Left hindlimb (tissue), 1 donor: ENCODE results near the gene GRPEL1.

Experiments
- DNase-seq: peaks from one replicate; pipeline ENCODE4 v3.0.0-alpha.2; 2018

The GRPEL1 gene

DNA sequence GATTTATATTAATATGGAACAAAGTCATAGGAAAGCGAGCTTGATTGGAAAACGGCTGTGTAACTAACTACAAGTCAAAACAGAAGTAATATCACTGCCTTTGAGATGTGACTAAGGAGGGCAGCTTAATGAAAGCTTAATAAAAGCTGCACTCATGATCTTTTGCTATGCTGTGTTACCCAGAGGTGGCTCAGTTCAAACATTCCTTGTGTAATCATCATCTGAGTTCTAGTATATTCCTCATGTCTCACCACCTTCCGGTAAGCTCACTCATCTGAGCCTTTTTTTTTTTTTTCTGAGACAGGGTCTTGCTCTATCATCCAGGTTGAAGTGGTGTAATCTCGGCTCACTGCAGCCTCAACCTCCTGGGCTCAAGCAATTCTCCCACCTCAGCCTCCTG is 5.0 kb downstream of the GRPEL1 start:
- no peak for DNase-seq

DNA sequence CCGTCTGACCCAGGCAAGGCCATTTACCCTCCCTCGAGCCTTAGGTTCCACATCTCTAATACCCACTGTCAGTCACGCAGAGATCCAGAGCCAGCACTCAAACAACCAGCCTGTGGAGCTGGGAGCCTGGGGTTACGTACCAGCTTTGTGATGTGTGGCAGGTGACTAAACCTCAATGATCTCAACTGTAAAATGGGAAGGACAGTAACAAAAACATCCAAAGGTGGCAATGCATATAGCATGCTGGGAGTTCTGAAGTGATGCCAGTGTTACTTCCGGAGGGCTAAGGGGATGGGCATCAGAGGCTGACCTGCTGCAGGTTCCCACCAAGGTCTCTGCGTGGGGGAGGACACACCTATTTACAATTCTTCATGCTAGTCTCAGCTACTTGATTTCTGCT is 6.0 kb downstream of the GRPEL1 start:
- DNase-seq, result no peak

DNA sequence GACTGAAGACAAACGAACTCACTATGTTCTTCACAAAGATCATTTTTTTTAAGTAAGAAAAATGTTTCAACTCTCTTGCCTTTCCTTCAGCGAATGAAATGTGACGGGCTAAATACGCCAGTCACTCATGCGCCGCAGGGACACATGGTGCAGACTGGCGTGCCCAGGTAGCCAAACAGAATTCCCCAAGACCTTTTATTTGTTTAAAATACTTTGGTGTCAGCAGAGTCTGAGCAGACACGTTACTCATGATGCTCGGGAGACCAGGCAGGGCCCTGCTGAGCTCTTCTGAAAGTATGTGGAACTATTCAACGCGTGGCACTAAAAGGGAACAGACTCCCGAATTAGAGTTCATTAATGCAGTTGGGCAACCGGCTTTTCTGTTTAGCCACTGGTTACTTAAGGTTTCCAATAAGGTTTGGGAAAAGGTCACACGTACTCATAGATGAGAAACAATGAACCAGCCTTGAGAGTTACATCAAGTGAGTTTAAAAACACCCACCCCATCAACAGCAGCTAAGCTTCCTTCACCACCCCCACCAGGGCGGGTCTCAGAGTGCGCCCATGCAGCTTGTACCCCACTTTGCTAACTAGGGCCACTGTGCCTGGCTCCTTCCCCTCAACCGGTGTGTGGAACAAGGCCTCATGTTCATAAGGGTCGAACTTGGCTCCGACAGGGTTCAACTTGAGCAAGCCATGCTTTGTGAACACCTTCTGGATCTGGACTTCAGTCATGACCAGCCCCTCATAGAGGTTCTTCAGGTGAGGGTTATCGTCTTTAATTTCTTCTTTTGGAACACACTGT is 7.3 kb downstream of the GRPEL1 start:
- DNase-seq, result no peak

DNA sequence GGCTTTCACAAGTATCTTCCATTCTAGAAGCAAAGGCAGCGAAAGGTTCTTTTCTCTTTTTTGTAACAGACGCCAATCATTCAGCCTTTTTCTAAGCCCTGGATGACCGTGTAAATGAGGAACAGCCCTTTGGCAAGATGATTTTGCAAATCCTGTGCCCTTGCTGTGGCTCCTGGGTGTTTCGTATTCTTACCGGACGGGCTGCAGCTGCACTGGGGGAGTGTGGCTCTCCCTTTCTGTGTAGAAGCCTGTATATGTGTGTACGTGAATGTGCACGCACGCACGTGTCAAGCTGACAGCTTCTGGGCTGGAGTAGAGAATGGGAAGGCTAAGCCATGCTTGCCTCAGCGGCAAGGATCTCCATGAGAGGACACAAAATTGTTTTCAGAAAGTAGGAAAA is 8.2 kb downstream of the GRPEL1 start:
- no peak for DNase-seq

DNA sequence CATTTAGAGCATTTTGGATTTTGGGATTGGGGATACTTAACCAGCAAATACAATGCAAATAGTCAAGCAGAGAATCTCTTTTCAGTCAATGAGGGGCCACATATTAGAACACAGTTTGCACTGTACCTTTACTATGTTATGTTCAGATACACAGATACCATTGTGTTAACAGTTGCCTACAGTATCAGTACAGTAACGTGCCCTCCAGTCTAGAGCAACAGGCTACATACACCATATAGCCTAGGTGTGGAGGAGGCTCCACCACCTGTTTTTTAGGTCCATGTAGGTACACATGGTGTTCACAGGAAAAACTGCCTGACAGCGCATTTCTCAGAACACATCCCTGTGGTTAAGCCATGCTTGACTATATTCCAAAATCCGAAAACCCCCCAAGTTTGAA is 9.1 kb downstream of the GRPEL1 start:
- DNase-seq, result no peak

DNA sequence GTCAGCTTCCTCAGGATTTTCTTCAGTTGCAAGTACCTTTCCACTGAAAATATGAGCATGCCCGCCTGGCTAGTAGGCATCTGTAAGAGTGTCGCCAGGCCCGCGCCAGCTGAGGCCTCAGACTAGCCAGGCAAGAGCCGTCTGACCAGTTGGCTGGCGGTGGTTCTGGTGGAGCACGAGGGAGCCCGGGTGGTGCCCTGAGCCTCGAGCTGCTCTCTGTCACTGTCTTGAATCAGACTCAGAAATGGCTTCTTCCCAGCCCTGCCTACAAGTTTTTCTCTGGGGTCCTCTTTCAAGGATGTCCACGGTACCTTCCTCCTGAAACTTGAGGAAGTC is 11.9 kb downstream of the GRPEL1 start:
- DNase-seq, result no peak

DNA sequence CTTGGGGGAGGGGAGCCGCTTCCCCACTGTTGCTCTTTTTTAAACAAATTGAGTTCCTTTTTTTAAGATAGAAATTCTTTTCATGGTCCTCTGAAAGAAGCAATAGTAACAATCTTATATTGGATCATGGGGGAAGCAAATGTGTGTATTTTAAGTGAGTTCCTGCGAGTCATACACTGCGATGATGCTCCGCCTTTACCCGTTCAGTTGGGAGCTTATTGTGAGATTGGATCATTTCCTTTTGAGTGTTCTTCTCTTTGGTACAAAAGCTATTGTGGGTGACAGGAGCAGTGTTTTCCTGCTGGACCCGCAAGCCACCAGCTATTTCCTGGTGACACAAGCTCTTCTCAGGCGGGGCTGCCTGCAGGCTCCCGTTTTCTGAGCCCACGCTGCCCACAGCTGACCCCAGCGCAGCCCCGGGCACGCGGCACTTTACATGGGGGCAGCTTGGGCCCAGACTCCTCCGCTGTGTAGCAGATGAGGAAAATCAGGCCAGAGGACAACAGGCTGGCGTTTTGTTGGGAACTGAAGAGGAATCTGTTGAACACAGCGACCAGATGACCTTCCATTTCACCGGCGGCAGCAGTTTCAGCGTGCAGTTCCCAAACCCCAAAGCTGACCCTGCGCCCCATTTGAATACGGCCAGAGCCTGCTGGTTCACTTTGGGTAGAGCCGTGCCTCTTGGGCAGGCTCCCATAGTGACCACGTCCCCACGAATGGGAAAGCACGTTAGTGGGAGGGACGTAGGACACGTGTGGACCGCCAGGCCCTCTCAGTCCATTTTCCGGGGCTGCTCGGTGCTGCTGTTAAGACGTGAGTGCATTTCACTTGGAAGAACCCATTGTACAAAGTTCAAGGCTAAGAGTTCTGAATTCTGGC is 12.5 kb downstream of the GRPEL1 start:
- no peak for DNase-seq

DNA sequence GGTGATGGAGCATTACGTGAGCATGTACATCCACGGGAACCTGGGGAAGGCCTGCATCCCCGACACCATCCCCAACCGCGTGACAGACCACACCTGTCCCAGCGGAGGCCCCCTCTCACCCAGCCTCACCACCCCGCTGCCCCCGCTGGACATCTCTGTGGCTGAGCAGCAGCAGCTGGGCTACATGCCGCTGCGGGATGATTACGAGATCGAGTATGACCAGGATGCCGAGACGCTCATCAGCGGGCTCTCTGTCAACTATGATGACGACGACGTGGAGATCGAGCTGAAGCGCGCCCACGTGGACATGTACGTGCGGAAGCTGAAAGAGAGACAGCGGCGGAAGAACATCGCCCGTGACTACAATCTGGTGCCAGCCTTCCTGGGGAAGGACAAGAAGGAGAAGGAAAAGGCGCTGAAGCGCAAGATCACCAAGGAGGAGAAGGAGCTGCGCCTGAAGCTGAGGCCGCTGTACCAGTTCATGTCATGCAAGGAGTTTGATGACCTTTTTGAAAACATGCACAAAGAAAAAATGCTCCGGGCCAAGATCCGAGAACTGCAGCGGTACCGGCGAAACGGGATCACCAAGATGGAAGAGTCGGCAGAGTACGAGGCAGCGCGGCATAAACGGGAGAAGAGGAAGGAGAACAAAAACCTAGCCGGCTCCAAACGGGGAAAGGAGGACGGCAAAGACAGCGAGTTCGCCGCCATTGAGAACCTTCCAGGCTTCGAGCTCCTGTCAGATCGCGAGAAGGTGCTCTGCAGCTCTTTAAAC is 13.6 kb downstream of the GRPEL1 start:
- DNase-seq, result no peak

DNA sequence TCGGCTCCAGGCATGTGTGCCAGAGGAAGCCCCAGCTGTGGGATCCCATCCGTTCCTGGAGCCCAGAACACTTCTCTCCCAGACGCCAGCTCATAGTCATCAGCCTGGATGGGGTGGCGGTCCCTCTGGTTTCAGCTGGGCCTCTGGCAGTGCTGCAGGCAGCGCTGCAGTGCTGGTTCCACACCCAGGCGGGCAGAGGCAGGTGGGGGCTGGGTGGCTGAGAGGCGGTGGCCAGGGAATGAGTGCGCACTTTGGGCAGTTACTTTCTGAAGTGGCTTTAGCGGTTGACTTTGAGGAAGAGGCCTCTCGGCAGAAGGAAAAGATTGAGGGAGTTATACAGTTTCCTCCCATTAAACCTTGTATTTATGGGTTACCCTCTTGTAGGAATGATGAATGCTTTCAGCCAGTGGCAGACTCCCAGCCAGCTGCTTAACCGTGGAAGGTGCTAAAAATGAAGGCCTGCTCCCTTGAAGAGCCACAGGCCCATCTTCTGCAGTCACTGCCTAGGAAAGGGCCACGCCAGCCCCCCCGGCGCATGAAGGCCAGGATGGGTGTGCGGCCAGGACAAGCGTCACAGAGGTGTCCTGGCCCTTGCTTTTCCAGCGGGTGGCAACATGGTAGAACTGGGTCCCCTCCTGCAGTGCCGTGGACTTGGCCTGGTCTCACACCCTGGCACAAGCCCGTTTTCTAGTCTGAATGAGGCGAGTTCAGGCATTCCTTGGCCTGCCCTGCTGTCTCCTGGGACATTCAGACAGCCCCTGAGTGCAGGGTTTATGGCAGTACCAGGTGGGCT is 14.7 kb downstream of the GRPEL1 start:
- DNase-seq, result peak; percentile 77

DNA sequence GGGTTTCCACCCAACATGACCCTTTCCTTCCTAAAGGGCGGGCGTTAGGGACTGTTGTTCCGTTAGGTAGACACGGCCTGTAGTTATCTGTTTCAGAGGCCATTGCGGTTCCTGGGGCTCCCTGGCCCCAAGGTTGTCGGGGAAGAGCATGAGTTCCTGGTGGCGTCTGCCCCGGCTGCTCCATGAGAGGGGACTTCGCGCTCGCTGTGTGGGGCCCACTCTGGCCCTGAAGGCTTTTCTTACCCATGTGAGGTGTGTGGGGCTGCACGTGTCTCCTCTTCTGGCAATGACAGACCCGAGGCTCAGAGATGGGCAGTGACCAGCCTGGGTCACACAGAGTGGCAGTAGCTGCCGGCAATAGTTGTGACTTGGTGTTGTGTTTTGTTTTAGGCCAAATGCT is 15.6 kb downstream of the GRPEL1 start:
- DNase-seq, result no peak

DNA sequence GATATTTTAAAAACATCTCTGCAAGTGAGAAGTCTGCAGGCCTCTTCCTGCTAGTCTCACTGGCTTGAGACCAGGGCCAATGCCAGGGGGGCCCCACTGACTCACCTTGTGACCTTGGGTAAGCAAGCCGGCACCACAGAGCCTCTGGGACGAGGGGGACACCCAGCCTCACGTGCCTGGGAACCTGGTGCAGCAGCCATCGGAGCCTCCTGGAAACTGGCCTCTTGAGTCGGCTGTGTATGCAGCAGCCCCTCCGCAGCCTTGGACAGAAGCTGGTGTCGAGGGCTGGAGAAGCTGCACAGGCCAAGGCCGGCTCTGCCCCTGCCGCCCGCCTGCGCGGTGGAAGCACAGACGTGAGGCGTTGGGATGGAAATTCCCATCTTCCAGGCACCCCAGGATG is 16.0 kb downstream of the GRPEL1 start:
- no peak for DNase-seq

DNA sequence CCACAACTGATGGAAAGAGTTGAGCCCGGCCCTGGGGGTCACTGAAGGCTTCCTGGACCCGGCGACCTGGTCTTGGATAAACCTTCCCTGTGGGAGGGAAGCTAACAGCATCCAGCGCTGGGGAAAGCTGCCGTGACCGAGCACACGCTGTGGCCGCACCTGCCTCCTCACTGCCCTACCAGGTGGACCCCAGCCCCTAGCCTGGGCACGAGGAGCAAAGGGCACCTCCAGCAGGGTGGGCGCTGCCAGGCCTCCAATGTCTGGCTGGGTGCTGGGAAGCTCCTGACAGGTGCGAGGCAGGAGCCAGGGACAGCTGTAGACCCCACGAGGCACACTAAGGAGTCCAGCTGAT is 16.7 kb downstream of the GRPEL1 start:
- no peak for DNase-seq

DNA sequence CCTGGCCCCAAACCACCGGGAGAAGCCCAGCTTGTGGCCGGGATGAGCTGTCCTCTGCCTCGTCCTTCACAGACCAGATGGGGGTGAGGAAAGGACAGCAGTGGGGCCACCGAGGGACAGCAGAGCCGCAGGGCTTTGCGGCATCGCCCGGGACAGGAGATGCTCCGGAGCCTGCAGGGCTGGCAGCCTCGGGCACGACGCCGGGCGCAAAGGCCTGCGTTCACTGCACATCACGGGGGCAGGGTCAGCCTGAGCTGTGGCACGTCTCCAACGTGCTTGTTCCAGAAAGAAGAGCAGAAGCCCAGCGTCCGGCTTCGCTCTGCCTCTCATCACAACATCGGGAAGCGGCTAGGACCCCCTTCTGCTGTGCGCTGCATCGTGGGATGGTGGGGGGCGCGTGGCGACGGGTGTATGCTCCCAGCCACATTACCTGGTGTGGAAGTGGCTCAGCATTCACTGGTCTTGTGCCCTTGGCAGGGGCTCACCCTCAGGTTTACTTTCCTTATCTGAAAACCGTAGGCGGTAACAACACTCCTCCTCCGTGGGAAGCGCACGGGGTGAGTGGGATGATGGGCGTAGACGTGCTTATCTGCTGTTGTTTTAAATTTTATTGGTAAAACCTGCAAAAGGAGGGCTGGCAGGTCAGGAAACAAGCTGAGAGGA is 17.3 kb downstream of the GRPEL1 start:
- no peak for DNase-seq

DNA sequence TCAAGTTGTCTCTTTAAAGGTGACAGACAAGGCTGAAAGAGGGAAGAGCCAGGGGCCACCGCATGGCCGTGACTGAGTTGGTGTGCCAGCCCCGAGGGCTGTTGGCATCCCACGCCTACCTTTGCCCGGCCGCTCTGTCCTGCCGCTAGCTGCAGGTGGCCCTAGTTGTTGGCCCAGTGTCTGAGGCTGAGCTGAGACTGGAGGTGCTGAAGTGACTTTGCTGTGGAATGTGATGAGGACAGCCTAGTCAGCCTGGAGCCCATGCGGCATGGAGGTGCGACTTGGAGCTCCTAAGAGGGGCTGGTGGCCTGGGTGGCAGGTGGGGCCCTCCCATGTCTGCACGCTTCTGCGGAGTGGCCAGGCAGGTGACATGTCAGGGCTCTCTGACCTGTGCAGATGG is 18.1 kb downstream of the GRPEL1 start:
- no peak for DNase-seq

DNA sequence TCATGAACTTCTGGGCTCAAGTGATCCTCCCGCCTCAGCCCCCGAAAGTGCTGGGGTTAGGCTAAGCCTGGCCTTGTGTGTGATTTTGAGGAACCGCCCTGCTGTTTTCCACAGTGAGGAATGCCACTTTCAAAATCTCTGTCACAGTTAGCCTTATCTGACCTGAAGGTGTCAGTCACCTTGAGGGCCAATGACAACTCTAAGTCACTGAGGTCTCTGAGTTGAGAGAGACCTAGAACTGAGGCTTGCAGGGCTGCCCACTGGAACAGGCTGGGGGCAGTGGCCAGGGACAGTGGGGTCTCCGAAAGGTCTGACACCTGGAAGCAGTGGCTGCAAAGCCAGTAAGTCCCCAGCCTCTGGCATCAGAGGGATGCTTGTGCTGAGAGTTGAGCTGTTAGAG is 18.6 kb downstream of the GRPEL1 start:
- no peak for DNase-seq

DNA sequence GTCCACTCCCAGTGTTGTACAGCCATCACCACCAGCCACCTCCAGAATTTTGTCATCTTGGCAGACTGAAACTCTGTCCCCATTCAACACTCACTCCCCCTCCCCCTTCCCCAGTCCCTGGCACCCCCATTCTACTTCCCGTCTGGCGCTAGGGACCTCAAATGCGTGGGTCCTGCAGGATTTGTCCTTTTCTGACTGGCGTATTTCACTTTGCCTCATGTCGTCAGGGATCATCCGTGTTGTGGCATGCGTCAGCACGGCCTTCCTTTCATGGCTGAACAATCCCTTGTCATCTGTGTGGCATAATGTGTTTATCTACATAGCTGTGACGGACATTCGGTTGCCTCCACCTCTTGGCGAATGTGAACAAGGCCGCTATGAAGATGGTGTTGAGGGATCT is 19.2 kb downstream of the GRPEL1 start:
- no peak for DNase-seq

DNA sequence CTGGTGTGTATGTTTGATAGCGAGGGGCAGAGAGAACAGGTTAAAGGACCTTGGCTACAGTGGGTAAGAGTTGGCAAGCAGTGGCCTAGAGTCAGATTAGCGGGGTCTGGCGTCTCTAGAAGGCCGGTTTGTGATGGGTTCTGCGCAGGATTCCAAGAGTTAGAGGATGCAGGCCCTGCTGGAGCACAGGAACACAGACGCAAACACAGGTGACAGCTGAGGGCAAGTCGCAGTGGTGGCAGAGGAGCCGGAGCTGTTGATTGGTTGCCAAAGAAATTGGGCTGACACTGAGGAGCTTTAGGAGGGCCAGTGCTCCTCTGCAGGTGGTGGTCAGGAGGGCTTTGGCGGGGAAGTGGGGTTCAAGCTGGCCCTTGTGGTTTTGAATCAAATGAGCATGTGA is 20.9 kb downstream of the GRPEL1 start:
- DNase-seq, result no peak

DNA sequence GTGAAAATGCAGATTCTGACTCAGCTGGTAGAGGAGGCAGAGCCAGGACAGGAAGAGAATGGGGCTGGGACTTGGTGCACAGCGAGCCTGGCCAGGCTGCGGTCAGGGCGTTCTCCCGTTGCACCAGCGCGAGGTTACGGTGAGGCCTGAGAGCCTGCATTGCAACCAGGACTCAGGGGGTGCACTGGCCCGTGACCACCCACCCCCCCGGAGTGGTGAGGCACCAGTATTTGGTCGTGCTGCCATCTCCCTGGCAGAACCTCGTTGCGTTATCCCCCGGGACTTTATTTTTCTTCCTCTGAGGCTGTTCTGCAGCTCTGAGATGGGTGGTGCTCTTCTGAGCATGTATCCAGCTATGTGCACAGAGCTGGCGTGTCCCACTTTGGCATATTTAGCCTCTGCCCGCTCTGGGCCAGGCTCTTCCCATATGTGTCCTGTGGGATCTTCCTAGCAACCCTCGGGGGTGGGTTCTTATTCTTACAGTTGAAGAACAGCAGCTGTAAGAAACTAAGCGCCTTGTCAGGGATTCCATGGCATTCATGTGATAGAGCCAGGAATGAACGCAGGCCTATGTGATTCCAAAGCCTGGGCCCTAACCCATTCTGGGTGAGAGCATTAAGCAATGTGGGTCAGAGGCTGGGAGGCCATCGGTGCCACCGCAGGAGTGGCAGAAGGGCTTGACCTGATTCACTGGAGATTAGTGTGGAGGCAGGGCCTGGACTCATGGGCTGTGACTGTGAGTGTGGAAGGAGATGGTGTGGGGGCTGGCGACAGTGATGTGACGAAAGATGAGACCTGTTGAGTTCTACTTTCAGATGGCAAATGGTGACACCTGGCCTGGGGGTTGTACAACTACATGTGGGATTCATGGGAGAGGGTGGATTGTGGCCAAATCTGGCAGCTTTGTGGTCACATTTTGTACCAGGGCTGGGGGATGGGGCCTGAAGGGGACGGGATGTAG is 21.6 kb downstream of the GRPEL1 start:
- DNase-seq, result no peak

DNA sequence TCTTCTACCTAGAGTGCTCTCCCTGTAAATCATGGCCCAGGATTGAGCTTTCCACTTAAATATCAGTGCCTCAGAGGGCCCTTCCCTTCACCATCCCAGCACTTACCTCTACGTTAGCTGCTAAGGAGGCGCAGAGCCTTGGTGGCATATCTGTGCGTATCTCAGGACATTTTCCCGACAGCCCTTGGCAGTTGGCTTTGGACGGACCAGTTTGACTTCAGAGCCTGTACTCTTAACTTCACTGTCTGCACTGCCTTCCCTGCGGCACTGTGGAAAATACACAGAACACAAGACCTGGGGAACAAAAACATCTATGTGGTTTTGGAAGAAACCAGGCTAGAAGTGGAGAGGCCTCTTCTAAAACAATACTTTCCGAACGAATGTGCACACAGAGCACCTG is 22.3 kb downstream of the GRPEL1 start:
- no peak for DNase-seq

DNA sequence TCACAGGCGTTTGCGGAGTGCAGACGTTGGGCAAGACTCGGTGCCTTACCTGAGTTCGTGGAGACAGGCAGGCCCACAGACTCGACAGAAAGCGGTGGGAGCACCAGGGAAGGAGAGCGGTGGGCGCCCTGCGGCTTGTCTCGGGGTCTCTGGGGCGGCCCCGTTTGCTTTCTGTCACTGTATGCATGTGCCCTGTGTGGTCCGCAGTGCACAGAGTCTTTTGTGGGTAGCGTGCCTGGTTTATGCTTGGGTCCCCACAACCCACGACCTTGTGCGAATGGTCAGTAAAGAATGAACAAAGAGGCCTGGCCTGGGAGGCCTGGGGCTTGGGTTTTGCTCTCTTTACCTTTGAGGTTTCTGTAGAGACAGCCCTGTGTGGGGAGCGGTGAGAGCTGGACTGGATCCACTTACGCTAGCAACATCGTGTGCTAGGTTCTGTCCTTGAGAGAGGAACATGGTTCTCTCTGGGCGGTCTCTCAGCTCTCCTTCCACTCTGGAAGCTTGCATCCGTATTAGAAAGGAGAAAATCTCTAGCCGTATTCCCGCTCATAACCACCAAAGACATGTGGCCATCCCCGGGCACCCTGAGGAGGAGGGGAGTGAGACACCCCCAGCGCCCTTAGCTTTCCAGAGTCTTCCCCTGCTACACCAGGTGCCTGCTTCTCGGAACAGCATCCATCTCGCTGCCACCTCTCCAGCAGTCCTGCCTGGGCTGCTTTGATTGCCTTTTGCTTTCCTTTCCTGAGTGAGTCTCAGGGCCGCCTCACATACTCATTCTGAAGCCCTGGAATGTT is 23.5 kb downstream of the GRPEL1 start:
- DNase-seq, result no peak
